Activated CD4-positive, alpha-beta T cell treated with anti-CD3 and anti-CD28 coated beads for 48 hours (primary cell): ENCODE measurements around the gene BMPR1B.
"Not testable (repeated sequence)": the region's sequence is repeated elsewhere in the genome, so short reads cannot be mapped to it uniquely, and the experiment has no call there.

Experiments used
- DNase-seq: peaks from one replicate; pipeline ENCODE4 v3.0.0-alpha.2; 2020

Gene BMPR1B

GRCh38 chr4:94841166-94841863, 83.6 kb downstream of the BMPR1B start:
- DNase-seq: not testable (repeated sequence)

- DNase-seq: no peak
Measured at GRCh38 chr4:94841864-94842221, 84.1 kb downstream of the BMPR1B start.

- DNase-seq: no peak
Measured at GRCh38 chr4:94843216-94843615, 85.5 kb downstream of the BMPR1B start.

GRCh38 chr4:94848326-94848725, 90.6 kb downstream of the BMPR1B start:
- no peak for DNase-seq

- no peak for DNase-seq
Measured at GRCh38 chr4:94849901-94850300, 92.1 kb downstream of the BMPR1B start.

GRCh38 chr4:94852616-94853015, 94.9 kb downstream of the BMPR1B start:
- no peak for DNase-seq

- DNase-seq: no peak
Measured at GRCh38 chr4:94856030-94856429, 98.3 kb downstream of the BMPR1B start.

GRCh38 chr4:94870146-94870545, 112.4 kb downstream of the BMPR1B start:
- no peak for DNase-seq

GRCh38 chr4:94871644-94872305, 114.0 kb downstream of the BMPR1B start:
- DNase-seq: no peak

- no peak for DNase-seq
Measured at GRCh38 chr4:94877973-94878372, 120.2 kb downstream of the BMPR1B start.

GRCh38 chr4:94880956-94881355, 123.2 kb downstream of the BMPR1B start:
- DNase-seq: no peak

- DNase-seq: no peak
Measured at GRCh38 chr4:94882756-94883155, 125.0 kb downstream of the BMPR1B start.

- DNase-seq: no peak
Measured at GRCh38 chr4:94887027-94887426, 129.3 kb downstream of the BMPR1B start.

GRCh38 chr4:94889523-94889922, 131.8 kb downstream of the BMPR1B start:
- DNase-seq: no peak

- no peak for DNase-seq
Measured at GRCh38 chr4:94889946-94890345, 132.2 kb downstream of the BMPR1B start.

- no peak for DNase-seq
Measured at GRCh38 chr4:94890579-94890978, 132.8 kb downstream of the BMPR1B start.

GRCh38 chr4:94892051-94892450, 134.3 kb downstream of the BMPR1B start:
- DNase-seq: no peak

- no peak for DNase-seq
Measured at GRCh38 chr4:94895081-94895480, 137.3 kb downstream of the BMPR1B start.

GRCh38 chr4:94897023-94897422, 139.3 kb downstream of the BMPR1B start:
- DNase-seq: no peak

- DNase-seq: no peak
Measured at GRCh38 chr4:94905511-94905910, 147.8 kb downstream of the BMPR1B start.

- no peak for DNase-seq
Measured at GRCh38 chr4:94909645-94910044, 151.9 kb downstream of the BMPR1B start.

GRCh38 chr4:94911106-94911505, 153.4 kb downstream of the BMPR1B start:
- no peak for DNase-seq

GRCh38 chr4:94912606-94913005, 154.9 kb downstream of the BMPR1B start:
- no peak for DNase-seq

- no peak for DNase-seq
Measured at GRCh38 chr4:94913316-94913715, 155.6 kb downstream of the BMPR1B start.

GRCh38 chr4:94917146-94917545, 159.4 kb downstream of the BMPR1B start:
- no peak for DNase-seq
